ENCODE results near the gene CDC42BPB.

CDC42BPB gene

DNA sequence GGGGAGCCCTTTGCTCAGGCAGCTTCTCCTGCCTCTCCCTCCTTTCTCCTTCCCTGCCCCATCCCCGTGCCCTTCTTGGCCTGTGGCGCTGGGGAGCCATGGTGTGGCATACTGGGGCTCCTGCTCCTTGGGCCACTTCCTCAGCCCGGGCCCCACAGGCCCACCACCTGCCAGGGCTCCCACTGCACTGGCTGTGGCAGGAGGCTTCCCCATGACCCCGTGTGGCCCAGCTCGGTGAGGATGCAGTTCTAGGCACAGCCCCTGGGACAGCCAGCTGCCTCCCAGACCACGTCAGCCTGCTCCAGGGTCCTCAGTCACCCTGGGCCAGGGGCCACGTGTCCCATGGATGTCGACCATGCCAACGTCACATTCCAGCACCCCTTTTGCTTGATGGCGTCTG is 147.9 kb downstream of the CDC42BPB start:
- no peaks in the 10 kb centered on the region for H3K4me1 ChIP-seq (ENCODE audit: low read length)
- no peaks in the 10 kb centered on the region for H3K9me3 ChIP-seq (replicated peaks; ENCODE audit: insufficient read depth, low read length)
- no peak overlapping the region for H3K27ac ChIP-seq (ENCODE audit: low read length)
- H3K9me2 ChIP-seq (replicated peaks; ENCODE audit: insufficient read depth, low read length): no peaks in the 10 kb centered on the region
- TF ChIP-seq, protein P1, sequence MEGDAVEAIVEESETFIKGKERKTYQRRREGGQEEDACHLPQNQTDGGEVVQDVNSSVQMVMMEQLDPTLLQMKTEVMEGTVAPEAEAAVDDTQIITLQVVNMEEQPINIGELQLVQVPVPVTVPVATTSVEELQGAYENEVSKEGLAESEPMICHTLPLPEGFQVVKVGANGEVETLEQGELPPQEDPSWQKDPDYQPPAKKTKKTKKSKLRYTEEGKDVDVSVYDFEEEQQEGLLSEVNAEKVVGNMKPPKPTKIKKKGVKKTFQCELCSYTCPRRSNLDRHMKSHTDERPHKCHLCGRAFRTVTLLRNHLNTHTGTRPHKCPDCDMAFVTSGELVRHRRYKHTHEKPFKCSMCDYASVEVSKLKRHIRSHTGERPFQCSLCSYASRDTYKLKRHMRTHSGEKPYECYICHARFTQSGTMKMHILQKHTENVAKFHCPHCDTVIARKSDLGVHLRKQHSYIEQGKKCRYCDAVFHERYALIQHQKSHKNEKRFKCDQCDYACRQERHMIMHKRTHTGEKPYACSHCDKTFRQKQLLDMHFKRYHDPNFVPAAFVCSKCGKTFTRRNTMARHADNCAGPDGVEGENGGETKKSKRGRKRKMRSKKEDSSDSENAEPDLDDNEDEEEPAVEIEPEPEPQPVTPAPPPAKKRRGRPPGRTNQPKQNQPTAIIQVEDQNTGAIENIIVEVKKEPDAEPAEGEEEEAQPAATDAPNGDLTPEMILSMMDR (IDR thresholded peaks at IDR 0.05; ENCODE audit: low read length): no peak
- no peak for TF ChIP-seq EZH2 (optimal IDR thresholded peaks at IDR 0.05; ENCODE audit: low read depth, low read length)
- TF ChIP-seq EZH2phosphoT487 (IDR thresholded peaks at IDR 0.05; ENCODE audit: low read length): no peak
- H3K4me2 ChIP-seq (ENCODE audit: low read depth, low read length): no peak overlapping the region
- no peaks in the 10 kb centered on the region for H3K27me3 ChIP-seq (replicated peaks; ENCODE audit: insufficient read depth, low read length)
- H4K20me1 ChIP-seq (ENCODE audit: insufficient read depth, low read length): no peaks in the 10 kb centered on the region
- no peaks in the 10 kb centered on the region for H3F3A ChIP-seq (ENCODE audit: insufficient read depth, low read length)
- H2AFZ ChIP-seq (ENCODE audit: low read length): no peak overlapping the region
- DNase-seq: no peak
- H3K79me2 ChIP-seq (ENCODE audit: low read length): no peaks in the 10 kb centered on the region
- no peaks in the 10 kb centered on the region for H3K36me3 ChIP-seq (replicated peaks; ENCODE audit: insufficient read depth, low read length)
- no peak overlapping the region for H3K9ac ChIP-seq (ENCODE audit: low read length)
- no peak overlapping the region for H3K4me3 ChIP-seq (ENCODE audit: low read length)

GRCh38 chr14:102908766-102909455 is 148.4 kb downstream of the CDC42BPB start:
- Histone ChIP-seq H3K4me2 (ENCODE audit: low read depth, low read length) (no peak overlapping the region), H3K4me1 (ENCODE audit: low read length) (no peaks in the 10 kb centered on the region), H3K9me3 (replicated peaks; ENCODE audit: insufficient read depth, low read length) (no peaks in the 10 kb centered on the region), H3K9ac (ENCODE audit: low read length) (no peak overlapping the region), H3K27ac (ENCODE audit: low read length) (no peak overlapping the region), H3K9me2 (replicated peaks; ENCODE audit: insufficient read depth, low read length) (no peaks in the 10 kb centered on the region), H2AFZ (ENCODE audit: low read length) (no peak overlapping the region), H4K20me1 (ENCODE audit: insufficient read depth, low read length) (no peaks in the 10 kb centered on the region), H3F3A (ENCODE audit: insufficient read depth, low read length) (no peaks in the 10 kb centered on the region), H3K27me3 (replicated peaks; ENCODE audit: insufficient read depth, low read length) (no peaks in the 10 kb centered on the region), H3K79me2 (ENCODE audit: low read length) (no peaks in the 10 kb centered on the region), H3K4me3 (ENCODE audit: low read length) (no peak overlapping the region), H3K36me3 (replicated peaks; ENCODE audit: insufficient read depth, low read length) (no peaks in the 10 kb centered on the region)
- no peak for DNase-seq
- TF ChIP-seq EZH2phosphoT487 (IDR thresholded peaks at IDR 0.05; ENCODE audit: low read length): no peak
- TF ChIP-seq, protein P1 (IDR thresholded peaks at IDR 0.05; ENCODE audit: low read length): no peak
- no peak for TF ChIP-seq EZH2 (optimal IDR thresholded peaks at IDR 0.05; ENCODE audit: low read depth, low read length)

GRCh38 chr14:102907980-102908730 is 149.2 kb downstream of the CDC42BPB start:
- H3K9me2 ChIP-seq (replicated peaks; ENCODE audit: insufficient read depth, low read length): no peaks in the 10 kb centered on the region
- no peak for DNase-seq
- TF ChIP-seq, protein P1 (IDR thresholded peaks at IDR 0.05; ENCODE audit: low read length): no peak
- TF ChIP-seq EZH2phosphoT487 (IDR thresholded peaks at IDR 0.05; ENCODE audit: low read length) (no peak), EZH2 (optimal IDR thresholded peaks at IDR 0.05; ENCODE audit: low read depth, low read length) (no peak)
- H3K27ac ChIP-seq (ENCODE audit: low read length): no peak overlapping the region
- no peaks in the 10 kb centered on the region for H3K4me1 ChIP-seq (ENCODE audit: low read length)
- no peak overlapping the region for H2AFZ ChIP-seq (ENCODE audit: low read length)
- no peaks in the 10 kb centered on the region for H3K36me3 ChIP-seq (replicated peaks; ENCODE audit: insufficient read depth, low read length)
- H3K4me3 ChIP-seq (ENCODE audit: low read length): no peak overlapping the region
- H3K4me2 ChIP-seq (ENCODE audit: low read depth, low read length): no peak overlapping the region
- peaks cover under 1% of the 10 kb centered on the region; the same call in 1 of the 2 replicates for H3K79me2 ChIP-seq (ENCODE audit: low read length)
- no peaks in the 10 kb centered on the region for H4K20me1 ChIP-seq (ENCODE audit: insufficient read depth, low read length)
- H3K9ac ChIP-seq (ENCODE audit: low read length): no peak overlapping the region
- no peaks in the 10 kb centered on the region for H3F3A ChIP-seq (ENCODE audit: insufficient read depth, low read length)
- H3K27me3 ChIP-seq (replicated peaks; ENCODE audit: insufficient read depth, low read length): no peaks in the 10 kb centered on the region
- no peaks in the 10 kb centered on the region for H3K9me3 ChIP-seq (replicated peaks; ENCODE audit: insufficient read depth, low read length)
